ENCODE results near the gene COMMD8. TPM values are rescaled to one million over a fixed set of nuclear protein-coding genes. Genes with fewer than 3 reads are reported as not detected.

Gene COMMD8
- total RNA-seq, 1 experiment from 2014 or later, result 13.5 TPM

GRCh38 chr4:47485768-47486167 lies 22.3 kb upstream of the COMMD8 start:
- intact Hi-C loops (cut with micrococcal nuclease; ENCODE audit: unreplicated experiment), result no loop called here
- Mint-ChIP-seq H3K27ac (ENCODE audit: unreplicated experiment) (peak overlapping the region; percentile 94), H3K9me3 (ENCODE audit: low read depth, unreplicated experiment) (no peaks in the 10 kb centered on the region), H3K27me3 (ENCODE audit: unreplicated experiment) (no peaks in the 10 kb centered on the region), H3K4me3 (ENCODE audit: low read depth, unreplicated experiment) (peak overlapping the region; percentile 94), H3K36me3 (ENCODE audit: insufficient read depth, unreplicated experiment) (peaks cover 14% of the 10 kb centered on the region), H3K4me1 (ENCODE audit: low read depth, unreplicated experiment) (no peaks in the 10 kb centered on the region)
- BruUV-seq (replicated peaks), result no TSS peak
- no peak for DNase-seq
- CTCF ChIA-PET, result interaction anchor here (0.7 to 1.8 kb wide), 2 partner anchors 14 to 22 kb away, joined by 4 to 12 read pairs; partner anchors contain the start of gene COMMD8
- no peak for TF ChIP-seq CTCF (IDR thresholded peaks at IDR 0.05; ENCODE audit: unreplicated experiment)

DNA sequence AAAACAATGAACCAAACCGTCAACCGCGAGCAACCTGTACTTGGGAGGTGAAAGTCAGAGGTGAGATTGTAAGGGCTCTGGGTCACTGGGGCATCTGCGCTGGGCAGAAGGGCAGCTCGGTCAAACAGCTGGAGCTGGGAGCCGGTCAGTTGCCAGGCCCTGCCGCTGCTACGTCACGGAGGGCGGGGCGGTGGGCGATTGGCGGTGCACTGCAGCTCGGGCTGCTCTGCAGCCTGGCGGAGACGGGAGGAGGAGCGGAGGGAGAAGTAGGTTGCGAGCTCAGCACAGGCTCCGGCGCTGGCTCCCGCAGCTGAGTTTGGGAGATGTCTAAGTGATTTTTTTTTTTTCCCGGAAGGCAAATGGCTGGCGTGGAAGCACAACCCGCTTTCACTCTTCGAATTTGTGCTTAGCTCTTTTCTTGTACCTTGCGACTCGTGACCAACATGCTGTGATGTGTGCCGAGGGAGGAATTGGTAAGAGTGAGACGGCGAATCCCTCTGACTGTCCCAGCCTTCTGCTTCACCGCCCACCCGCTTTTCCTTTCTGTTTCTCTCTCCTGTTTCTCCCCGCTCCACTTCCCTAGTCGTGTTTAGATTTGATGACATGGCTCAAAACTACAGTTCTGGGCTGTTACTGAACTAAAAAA lies 21.7 kb upstream of the COMMD8 start, which contains the start of gene ATP10D:
Gene ATP10D (plus strand): TSS at position 229 of the 646 bp plus-strand sequence. CDS start 27,266 bp downstream, outside the sequence.
- Mint-ChIP-seq H3K36me3 (ENCODE audit: insufficient read depth, unreplicated experiment) (peaks cover 14% of the 10 kb centered on the region), H3K4me3 (ENCODE audit: low read depth, unreplicated experiment) (peak within 1 kb of the TSS; percentile 94), H3K27ac (ENCODE audit: unreplicated experiment) (peak within 1 kb of the TSS; percentile 94), H3K27me3 (ENCODE audit: unreplicated experiment) (no peaks in the 10 kb centered on the region), H3K9me3 (ENCODE audit: low read depth, unreplicated experiment) (no peaks in the 10 kb centered on the region), H3K4me1 (ENCODE audit: low read depth, unreplicated experiment) (no peaks in the 10 kb centered on the region)
- no TSS peak for BruUV-seq (replicated peaks)
- intact Hi-C loops (cut with micrococcal nuclease; ENCODE audit: unreplicated experiment), result no loop called here
- peak; percentile 92 for DNase-seq
- TF ChIP-seq CTCF (IDR thresholded peaks at IDR 0.05; ENCODE audit: unreplicated experiment), result no peak
- CTCF ChIA-PET, result interaction anchor here (0.7 to 1.8 kb wide), 3 partner anchors 13 to 22 kb away, joined by 3 to 12 read pairs (median 4); partner anchors contain the start of gene COMMD8

GRCh38 chr4:47484168-47484567 lies 20.7 kb upstream of the COMMD8 start:
- no peak for DNase-seq
- Mint-ChIP-seq H3K4me1 (ENCODE audit: low read depth, unreplicated experiment) (no peaks in the 10 kb centered on the region), H3K27me3 (ENCODE audit: unreplicated experiment) (no peaks in the 10 kb centered on the region), H3K27ac (ENCODE audit: unreplicated experiment) (no peak overlapping the region), H3K36me3 (ENCODE audit: insufficient read depth, unreplicated experiment) (peaks cover 14% of the 10 kb centered on the region), H3K4me3 (ENCODE audit: low read depth, unreplicated experiment) (no peak overlapping the region), H3K9me3 (ENCODE audit: low read depth, unreplicated experiment) (no peaks in the 10 kb centered on the region)
- no TSS peak for BruUV-seq (replicated peaks)
- intact Hi-C loops (cut with micrococcal nuclease; ENCODE audit: unreplicated experiment), result no loop called here
- CTCF ChIA-PET, result no interaction called here
- TF ChIP-seq CTCF (IDR thresholded peaks at IDR 0.05; ENCODE audit: unreplicated experiment), result no peak

DNA sequence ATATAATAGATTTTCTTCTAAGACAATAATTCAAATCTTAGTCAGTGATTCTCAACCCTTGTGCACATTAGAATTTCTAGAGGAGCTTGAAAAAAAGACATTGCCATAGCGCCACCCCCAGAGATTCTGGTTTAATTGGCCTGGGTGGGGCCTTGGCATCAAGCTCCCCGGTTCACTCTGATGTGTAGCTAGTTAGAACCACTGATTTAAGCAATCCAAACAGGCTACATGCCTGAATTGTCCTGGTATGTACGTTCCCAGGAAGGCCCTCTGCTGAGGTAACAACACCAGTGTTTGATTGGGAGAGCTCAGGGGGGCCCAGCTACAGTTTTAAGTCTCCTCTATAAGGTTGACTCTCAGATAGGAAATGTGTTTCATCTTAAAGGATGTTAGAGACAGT lies 20.2 kb upstream of the COMMD8 start:
- H3K27me3 Mint-ChIP-seq (ENCODE audit: unreplicated experiment), result no peaks in the 10 kb centered on the region
- H3K36me3 Mint-ChIP-seq (ENCODE audit: insufficient read depth, unreplicated experiment), result peaks cover 14% of the 10 kb centered on the region
- no peaks in the 10 kb centered on the region for H3K9me3 Mint-ChIP-seq (ENCODE audit: low read depth, unreplicated experiment)
- no TSS peak for BruUV-seq (replicated peaks)
- CTCF ChIA-PET, result no interaction called here
- intact Hi-C loops (cut with micrococcal nuclease; ENCODE audit: unreplicated experiment), result no loop called here
- no peak overlapping the region for H3K4me3 Mint-ChIP-seq (ENCODE audit: low read depth, unreplicated experiment)
- DNase-seq, result no peak
- H3K4me1 Mint-ChIP-seq (ENCODE audit: low read depth, unreplicated experiment), result no peaks in the 10 kb centered on the region
- no peak for TF ChIP-seq CTCF (IDR thresholded peaks at IDR 0.05; ENCODE audit: unreplicated experiment)
- H3K27ac Mint-ChIP-seq (ENCODE audit: unreplicated experiment), result no peak overlapping the region
